Measurements from ENCODE around the gene RBM14.
"Not testable (repeated sequence)": the region's sequence is repeated elsewhere in the genome, so short reads cannot be mapped to it uniquely, and the experiment has no call there.

Gene RBM14

DNA sequence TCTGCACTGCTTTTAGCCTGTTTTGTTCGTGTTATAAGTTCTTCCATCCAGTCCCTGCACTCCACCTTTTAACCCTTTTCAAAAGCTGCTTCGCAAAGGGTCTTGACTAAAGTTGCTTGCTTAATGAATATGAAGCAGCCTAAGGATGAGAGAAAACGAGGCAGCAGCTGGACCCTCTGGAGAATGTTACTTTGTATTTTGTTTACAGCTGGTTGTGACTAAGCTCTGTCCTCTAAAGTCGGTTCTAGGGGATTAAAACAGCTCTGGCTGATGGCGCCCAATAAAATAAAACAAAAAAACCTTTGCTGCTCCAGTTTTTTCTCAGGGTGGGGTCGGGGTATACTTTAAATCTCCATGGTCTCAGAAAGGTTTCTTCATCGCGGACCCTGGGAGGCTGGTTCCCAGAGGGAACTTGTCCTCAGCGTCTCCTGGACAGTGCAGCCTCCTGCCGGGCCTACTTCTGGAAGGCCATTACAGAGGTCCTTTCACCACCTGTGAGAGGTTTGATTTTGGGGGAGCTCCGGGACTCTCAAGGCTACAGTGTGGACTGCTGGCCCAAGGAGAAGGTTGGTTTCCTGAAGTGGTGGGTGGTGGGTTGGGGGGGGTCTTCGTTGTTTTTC is 21.2 kb downstream of the RBM14 start:
- no peak for DNase-seq

DNA sequence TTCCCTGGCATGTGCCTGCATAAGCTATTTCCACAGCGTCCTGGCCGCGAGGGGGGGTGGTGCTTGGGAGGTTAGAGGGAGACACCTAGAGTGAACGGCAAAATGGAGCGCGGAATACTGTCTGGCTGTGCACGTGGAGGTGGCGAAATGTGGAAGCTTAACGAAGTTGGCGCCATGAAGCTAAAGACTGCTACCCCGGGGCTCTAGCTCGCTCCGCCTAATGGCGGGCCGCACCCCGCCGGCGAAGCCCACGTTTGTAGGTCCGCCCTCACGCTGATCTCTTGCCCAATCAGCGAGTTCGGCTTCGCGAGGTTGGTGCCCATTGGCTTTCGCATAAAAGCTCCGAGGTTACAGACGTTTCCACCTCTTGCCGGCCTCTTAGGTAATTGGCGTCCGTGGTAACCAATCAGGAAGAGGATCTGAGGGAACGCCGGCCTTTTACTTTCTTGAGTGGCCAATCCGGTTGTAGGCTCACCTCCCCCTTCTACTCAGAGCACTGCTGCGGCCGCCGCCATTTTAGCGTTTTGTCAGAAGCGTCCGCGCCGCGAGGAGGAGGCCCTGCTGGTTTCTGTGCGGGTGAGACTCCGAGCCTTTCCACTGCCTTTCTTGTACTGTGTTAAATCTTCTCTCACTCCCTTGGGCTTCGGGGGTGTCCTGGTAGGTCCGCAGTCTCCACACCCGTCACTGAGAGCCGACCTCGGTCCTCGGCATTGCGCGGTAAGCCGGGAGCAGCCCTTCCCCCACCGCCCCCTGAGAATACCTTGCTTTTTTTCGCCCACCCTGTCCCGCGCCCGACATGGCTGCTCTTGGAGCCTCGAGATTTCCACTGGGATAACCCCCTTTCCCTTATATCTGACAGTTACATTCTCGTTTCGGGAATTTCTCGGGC is 22.0 kb downstream of the RBM14 start, which contains the start of gene RBM4:
Gene RBM4, plus strand, starts transcription at position 527 of the 889 bp plus-strand sequence. CDS start 1,009 bp downstream, outside the sequence.
- DNase-seq, result peak; percentile 98

DNA sequence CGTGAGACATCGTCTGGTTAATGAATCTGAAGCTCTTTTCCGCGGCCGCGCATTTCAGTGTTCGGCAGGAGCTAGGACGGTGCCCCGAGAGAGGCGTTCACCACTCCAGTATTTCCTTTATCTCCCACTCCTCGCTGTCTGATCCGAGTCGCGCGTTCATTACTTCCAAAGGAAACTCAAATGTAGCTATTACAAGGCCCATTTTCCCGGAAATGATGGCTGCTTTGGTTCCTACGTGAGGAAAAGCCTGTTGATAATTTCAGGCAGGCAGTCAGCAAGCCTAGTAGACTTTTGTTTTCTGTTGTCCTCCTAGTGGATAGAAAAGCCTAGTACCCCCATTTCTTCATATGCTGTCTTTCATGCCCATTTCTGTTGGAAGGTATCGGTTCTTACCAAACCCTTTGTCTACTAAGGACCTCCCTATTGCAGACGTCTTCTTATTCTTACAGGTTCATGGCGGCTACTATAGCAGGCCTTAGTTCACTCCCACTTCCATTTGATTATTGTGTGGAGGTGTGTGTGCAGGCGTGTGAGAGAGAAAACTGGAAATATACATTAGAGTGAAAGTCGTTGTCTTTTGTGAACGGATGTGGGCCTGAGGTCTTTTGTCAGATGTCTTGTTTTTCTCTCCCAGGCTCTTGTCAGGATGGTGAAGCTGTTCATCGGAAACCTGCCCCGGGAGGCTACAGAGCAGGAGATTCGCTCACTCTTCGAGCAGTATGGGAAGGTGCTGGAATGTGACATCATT is 22.8 kb downstream of the RBM14 start:
- no peak for DNase-seq

DNA sequence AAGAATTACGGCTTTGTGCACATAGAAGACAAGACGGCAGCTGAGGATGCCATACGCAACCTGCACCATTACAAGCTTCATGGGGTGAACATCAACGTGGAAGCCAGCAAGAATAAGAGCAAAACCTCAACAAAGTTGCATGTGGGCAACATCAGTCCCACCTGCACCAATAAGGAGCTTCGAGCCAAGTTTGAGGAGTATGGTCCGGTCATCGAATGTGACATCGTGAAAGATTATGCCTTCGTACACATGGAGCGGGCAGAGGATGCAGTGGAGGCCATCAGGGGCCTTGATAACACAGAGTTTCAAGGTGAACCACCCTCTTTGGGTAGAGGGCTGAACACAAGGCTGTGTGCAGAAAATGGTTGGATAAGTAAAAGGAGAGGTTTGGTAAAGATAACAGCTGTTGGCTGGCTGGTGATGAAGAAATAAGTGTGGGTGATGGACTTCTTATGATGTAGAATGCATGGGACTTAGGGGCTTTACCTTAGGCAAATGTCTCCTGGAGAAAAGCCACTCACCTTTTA is 23.4 kb downstream of the RBM14 start:
- not testable (repeated sequence) for DNase-seq

DNA sequence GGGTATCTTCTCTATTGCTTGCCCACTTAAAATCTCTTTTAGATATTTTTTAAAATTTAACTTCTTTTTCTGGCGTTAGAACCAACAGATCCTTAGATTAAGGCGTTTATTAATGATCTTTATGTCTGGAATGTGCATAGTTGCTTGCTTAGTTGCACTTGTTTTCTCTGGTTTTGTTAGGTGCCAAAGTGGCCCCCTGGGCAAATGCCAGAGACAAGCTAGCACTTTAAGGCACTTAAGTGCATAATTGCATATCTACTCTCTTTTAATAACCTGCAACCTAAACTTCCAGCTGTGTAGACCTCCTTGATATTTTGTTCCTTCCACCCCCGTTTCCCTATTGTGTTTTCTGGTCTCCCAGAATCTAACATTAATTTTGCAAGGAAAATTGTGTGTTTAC is 25.4 kb downstream of the RBM14 start:
- DNase-seq, result no peak

DNA sequence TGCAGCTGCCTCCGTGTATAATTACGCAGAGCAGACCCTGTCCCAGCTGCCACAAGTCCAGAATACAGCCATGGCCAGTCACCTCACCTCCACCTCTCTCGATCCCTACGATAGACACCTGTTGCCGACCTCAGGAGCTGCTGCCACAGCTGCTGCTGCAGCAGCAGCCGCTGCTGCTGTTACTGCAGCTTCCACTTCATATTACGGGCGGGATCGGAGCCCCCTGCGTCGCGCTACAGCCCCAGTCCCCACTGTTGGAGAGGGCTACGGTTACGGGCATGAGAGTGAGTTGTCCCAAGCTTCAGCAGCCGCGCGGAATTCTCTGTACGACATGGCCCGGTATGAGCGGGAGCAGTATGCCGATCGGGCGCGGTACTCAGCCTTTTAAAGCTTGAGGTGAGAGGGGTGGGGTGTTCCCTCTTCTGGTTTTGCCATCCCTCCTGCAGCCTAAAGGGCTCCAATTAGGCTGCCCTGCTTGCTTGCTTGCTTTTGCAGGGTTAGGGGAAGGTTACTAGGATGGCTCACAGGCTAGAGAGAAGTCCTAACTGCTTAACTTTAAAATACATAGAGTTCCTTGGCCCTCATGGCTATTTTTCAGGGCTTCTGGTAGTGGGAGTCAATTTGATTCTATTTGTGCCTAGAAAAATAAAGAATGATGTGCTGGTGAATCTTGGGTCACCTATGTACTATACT is 27.5 kb downstream of the RBM14 start:
- no peak for DNase-seq

DNA sequence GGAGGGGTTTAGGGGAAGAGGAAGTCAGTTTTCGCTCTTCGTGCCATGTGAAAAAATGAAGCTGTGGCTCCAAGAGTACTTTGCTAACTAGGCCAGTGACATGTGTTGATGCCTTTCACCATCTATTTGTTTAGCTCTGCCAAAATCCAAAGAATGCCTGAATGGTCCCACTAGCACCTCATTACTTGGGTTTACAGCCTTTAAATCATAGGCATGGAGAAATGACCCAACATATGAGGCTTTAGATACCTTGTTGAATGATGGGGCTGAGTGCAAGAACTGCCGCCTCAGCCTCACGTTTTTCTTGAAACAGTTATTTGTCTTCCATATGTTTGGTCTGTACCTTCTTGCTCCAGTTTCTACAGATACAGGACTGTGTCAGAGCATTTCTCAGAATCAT is 30.4 kb downstream of the RBM14 start:
- DNase-seq, result no peak

DNA sequence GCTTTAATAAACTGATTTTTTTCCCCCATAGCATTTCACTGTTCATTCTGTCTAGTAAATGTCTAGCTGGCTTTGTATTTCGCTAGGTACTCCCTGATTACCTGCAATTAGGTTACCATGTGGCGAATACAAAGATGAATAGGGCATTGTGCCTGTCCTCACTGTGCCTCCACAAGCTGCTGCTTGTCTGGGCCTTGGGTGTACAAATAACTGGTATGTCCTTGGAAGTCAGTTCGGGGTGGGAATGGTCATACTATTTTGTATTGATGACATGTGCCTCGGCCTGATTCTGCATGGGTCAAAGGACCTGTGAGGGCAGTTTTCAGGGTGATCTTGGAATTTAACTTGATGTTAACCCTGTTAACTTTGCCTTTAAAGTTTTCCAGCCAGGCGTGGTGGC is 33.5 kb downstream of the RBM14 start:
- no peak for DNase-seq

DNA sequence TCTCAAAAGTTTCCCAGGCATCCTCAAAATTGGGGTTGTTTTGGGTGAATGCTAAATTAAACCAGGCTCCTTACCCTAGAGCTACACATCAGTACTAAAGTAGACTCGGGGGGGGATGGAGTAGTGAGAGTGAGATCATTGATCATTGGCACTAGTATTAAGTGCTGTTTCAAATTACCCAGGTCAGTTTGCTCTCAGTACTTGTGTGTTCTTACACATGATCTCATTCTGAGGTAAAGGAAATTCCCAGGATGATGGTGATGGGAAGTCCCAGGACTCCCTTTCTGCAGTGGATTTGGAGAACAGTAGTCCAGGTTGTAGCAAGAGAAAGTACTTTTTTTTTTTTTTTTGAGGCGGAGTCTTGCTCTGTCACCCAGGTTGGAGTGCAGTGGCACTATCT is 34.6 kb downstream of the RBM14 start:
- DNase-seq, result no peak

DNA sequence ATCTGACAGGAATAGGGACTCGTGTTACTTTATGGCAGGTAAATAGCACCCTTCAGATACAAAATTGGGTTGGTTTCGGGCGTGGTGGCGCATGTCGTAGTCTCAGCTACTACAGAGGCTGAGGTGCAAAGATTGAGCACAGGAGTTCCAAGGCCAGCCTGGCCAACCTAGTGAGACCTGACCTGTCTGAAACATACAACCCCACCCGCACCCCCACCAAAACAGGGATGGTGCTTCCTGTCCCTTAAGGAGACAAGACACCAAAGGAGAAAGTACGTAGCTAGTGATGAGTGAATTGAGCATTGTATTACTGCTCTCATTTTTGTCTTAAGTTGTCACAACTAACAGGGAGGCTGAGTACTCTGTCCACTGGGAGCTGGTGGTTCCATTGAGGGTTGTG is 36.2 kb downstream of the RBM14 start:
- no peak for DNase-seq

DNA sequence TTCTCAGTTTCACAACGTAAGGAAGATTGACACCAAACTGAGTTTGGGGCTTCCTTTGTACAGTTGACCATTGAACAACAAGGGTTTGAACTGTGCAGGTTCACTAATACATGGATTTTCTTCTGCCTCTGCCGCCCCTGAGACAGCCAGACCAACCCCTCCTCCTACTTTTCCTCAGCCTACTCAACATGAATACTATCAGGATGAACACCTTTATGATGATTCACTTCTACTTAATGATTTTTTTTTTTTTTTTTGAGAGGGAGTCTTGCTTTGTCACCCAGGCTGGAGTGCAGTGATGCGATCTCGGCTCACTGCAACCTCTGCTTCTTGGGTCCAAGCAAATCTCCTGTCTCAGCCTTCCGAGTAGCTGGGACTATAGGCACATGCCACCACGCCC is 36.7 kb downstream of the RBM14 start:
- DNase-seq, result no peak

DNA sequence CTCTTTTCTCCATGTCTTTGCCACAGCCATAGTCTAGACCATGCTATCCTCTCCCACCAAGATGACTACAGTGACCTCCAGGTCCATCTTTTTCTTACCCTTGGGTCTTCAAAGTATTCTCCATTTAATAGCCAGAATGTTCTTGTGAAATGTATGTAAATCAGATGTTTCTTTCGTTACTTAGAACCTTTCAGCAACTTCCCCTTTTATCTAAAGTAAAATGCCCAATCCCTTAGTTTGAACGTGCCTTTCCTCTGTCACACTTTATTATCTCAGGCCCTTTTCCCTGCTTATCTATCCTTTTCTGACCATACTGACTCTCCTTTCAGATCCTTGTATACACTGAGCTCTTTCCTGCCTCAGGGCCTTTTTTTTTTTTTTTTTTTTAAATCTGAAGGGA is 43.3 kb downstream of the RBM14 start:
- no peak for DNase-seq

DNA sequence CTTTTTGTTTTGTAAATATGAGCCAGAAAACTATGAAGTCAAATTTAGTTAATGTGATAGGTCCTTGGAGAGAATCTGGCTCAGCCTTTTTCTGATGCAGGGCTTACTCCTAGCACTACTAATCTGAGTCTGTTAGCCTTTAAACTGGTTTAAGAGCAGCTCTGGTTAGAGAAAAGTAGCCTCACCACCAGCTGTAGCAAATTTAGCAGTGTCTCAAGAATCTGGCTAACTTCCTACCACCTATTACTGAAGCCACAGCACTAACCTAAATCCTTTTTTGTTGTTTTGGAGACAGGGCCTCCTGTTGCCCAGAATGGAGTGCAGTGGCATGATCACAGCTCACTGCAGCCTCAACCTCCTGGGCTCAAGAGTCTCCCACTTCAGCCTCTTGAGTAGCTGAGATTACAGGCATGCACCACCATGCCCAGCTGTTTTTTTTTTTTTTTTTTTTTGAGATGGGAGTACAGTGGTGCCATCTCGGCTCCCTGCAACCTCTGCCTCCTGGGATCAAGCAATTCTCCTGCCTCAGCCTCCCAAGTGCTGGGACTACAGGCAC is 47.4 kb downstream of the RBM14 start:
- no peak for DNase-seq

DNA sequence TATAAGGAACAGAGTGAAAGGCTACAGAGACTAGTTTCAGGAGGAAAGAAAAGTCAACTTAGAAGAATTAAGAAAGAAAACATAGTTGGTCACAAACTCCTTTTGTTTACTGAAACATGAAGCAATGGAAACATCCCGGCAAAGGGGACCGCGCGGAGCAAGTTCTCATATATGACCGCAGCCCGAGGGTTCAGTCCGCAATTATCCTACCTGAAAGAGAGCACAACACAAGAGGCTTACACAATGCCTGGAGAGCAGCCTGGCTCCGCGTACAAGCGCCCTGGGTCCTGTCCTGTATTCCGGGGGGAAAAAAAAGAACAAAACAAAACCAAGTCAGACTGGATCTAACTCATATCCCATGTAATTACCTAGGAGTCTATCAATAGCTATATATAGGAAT is 48.9 kb downstream of the RBM14 start:
- DNase-seq, result no peak

DNA sequence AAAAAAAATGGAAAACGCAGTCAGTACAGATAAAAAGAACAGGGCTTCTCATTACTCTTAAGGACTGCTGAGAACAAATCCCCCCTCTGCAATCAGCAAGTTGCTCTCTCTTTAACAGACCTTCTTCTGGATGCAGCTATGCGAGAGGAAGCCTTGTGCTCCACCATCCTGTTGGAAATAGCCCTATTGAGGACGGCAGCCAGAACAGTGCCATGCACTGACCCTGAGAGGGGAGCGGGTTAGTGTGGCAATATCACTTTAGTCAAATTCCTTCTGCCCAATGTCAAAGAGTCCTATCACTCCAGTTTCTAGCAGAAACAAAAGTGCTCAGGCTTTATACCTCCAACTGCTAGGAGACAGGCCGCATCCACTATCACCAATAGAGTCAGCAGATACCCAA is 54.4 kb downstream of the RBM14 start:
- no peak for DNase-seq

DNA sequence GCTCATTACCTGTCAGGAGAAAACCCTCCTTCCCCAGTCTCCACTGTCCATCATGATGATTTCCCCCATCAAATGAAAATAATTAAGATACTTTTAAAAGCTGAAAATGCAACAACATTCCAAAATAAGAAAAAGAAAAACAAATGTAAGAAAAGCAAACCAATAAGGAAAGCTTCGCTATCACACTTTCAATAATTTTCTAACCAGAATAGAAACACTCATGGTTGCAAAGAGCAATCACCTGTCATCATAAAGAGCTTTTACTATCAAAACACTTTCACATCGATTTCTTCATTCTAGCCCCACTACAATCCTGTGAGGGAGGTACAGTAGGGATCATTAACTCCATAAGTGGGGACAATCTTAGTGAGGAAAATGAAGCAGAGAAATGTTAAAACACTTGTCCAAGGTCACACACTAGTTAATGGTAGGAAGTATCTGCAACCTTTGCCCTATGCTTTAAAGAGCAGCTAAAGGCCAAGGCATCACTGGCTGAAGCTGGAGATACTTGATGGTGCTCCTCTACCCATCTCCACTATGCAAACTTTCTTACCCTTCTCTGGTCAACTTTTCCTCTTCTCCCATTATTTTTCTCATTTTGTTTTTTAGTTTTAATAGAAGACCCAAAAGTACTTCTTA is 58.7 kb downstream of the RBM14 start:
- DNase-seq, result no peak

DNA sequence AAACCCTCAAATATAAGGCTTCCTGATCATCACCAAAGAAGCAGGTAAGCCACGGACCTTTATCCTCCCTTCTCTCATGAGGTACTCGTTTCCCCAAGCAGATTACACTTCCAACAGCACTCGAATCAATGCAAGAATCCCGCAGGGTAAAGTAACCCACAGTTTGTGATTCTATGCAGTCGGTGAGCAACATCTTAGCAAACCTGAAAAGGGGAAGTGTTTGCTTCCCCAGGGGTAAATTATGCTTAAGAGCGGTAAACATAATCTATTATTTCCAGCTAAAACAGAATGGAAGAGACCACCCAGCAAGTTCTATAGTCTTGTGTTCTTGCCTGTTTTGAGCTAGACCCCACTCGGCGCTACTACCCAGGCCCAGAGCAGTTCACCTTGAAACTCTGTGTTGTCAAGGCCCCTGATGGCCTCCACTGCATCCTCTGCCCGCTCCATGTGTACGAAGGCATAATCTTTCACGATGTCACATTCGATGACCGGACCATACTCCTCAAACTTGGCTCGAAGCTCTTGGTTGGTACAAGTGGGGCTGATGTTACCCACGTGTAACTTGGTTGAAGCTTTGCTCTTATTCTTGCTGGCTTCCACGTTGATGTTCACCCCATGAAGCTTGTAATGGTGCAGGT is 60.0 kb downstream of the RBM14 start:
- DNase-seq, result no peak
